Muscle of leg (tissue), 11 donors: ENCODE results near the gene DNAH10. TPM values are rescaled to one million over a fixed set of nuclear protein-coding genes. Genes with fewer than 3 reads are reported as not detected.

Source experiments
- DNase-seq: peaks from one replicate; pipeline ENCODE4 v3.0.0; 2013
- H3K27ac ChIP-seq: one replicate; pipeline ENCODE4 v1.5.1; 2013; ENCODE audit warnings: mild to moderate bottlenecking, low read length, control low read depth
- H3K27me3 ChIP-seq: one replicate; pipeline ENCODE4 v1.6.1; 2013; ENCODE audit warnings: low read length; ENCODE audit not compliant: control insufficient read depth, insufficient read depth
- H3K36me3 ChIP-seq: one replicate; pipeline ENCODE4 v1.6.1; 2013; ENCODE audit warnings: low read length; ENCODE audit not compliant: control insufficient read depth, insufficient read depth
- H3K4me1 ChIP-seq: one replicate; pipeline ENCODE4 v1.6.1; 2013; ENCODE audit warnings: low read length; ENCODE audit not compliant: control insufficient read depth, insufficient read depth
- H3K4me3 ChIP-seq: one replicate; pipeline ENCODE4 v1.5.1; 2013; ENCODE audit warnings: low read length, control low read depth
- H3K9me3 ChIP-seq: replicated peaks from 2 replicates; pipeline ENCODE4 v1.6.1; 2013; ENCODE audit warnings: low read depth, low read length; ENCODE audit not compliant: control insufficient read depth
- WGBS: methylation state at CpG from one replicate; pipeline ENCODE4 v1.1.5; 2013; ENCODE audit warnings: missing lambda C conversion rate; ENCODE audit not compliant: insufficient coverage; 5-methylcytosine and 5-hydroxymethylcytosine counted together
- polyA plus RNA-seq, 8 donors: library from polyadenylated mRNA; unstranded; fragments of 120-200 nt; gene quantifications; one replicate each; pipeline versions ENCODE4 v1.2.1 to v1.2.3, GENCODE V29; 2013; ENCODE audit warnings: inconsistent platforms in 1 of 8, low replicate concordance in 1 of 8; ENCODE audit not compliant: insufficient read length in 8 of 8, insufficient read depth in 1 of 8
- total RNA-seq: library from RNA; stranded (reverse); fragments of 120-200 nt; gene quantifications from one replicate; pipeline ENCODE4 v1.2.4, GENCODE V29; 2013

Gene DNAH10
- total and polyA plus RNA-seq, 9 donors = 1.2 to 8.6 (median 1.7) TPM

- Histone ChIP-seq H3K27me3 (no peaks in the 10 kb centered on the region), H3K27ac (peak overlapping the region; percentile 79), H3K4me3 (peak overlapping the region; percentile 65), H3K9me3 (no peaks in the 10 kb centered on the region), H3K36me3 (peaks cover 10% of the 10 kb centered on the region), H3K4me1 (peaks cover 9% of the 10 kb centered on the region)
- under 1% methylated on average over 51 of the region's 55 CpGs for WGBS
- peak; percentile 45 for DNase-seq
These were observed 209.8 kb downstream of the DNAH10 start for GRCh38 chr12:123971770-123972456.

GRCh38 chr12:123972457-123973401, 210.6 kb downstream of the DNAH10 start, which contains the start of the genes CCDC92 and ZNF664:
TSS of gene CCDC92 (minus strand) at chr12:123972831. CDS start at chr12:123944305, 28,526 bp downstream.
TSS of gene ZNF664 (plus strand) at chr12:123973215. CDS start at chr12:124012145, 38,930 bp downstream.
- H3K9me3 ChIP-seq = no peaks in the 10 kb centered on the region
- H3K27ac ChIP-seq = peak within 1 kb of the TSS; percentile 79
- H3K36me3 ChIP-seq = peaks cover 13% of the 10 kb centered on the region
- no peaks in the 10 kb centered on the region for H3K27me3 ChIP-seq
- H3K4me3 ChIP-seq = peak within 1 kb of the TSS; percentile 65
- peaks cover 9% of the 10 kb centered on the region for H3K4me1 ChIP-seq
- DNase-seq = peak; percentile 97
- under 1% methylated on average over 100 of the region's 138 CpGs for WGBS

- WGBS = 1% methylated on average over 66 of the region's 69 CpGs
- H3K4me3 ChIP-seq = peak overlapping the region; percentile 58
- H3K27me3 ChIP-seq = no peaks in the 10 kb centered on the region
- peaks cover 13% of the 10 kb centered on the region for H3K36me3 ChIP-seq
- no peaks in the 10 kb centered on the region for H3K9me3 ChIP-seq
- DNase-seq = peak; percentile 51
- no peak overlapping the region for H3K27ac ChIP-seq
- H3K4me1 ChIP-seq = peaks cover 9% of the 10 kb centered on the region
These were observed 211.6 kb downstream of the DNAH10 start for GRCh38 chr12:123973552-123974341.

GRCh38 chr12:123976227-123976826, 214.2 kb downstream of the DNAH10 start:
- Histone ChIP-seq H3K4me1 (peaks cover 9% of the 10 kb centered on the region), H3K4me3 (no peak overlapping the region), H3K9me3 (no peaks in the 10 kb centered on the region), H3K36me3 (peaks cover 16% of the 10 kb centered on the region), H3K27me3 (no peaks in the 10 kb centered on the region), H3K27ac (no peak overlapping the region)
- 85% methylated on average over 5 of the region's 7 CpGs for WGBS
- no peak for DNase-seq

GRCh38 chr12:123979566-123979965, 217.5 kb downstream of the DNAH10 start:
- no peak for DNase-seq
- peaks cover 21% of the 10 kb centered on the region for H3K36me3 ChIP-seq
- H3K27me3 ChIP-seq = no peaks in the 10 kb centered on the region
- 100% methylated on average over 1 of the region's 6 CpGs for WGBS
- no peaks in the 10 kb centered on the region for H3K9me3 ChIP-seq
- no peak overlapping the region for H3K27ac ChIP-seq
- no peaks in the 10 kb centered on the region for H3K4me1 ChIP-seq
- no peak overlapping the region for H3K4me3 ChIP-seq

GRCh38 chr12:123982269-123982668, 220.2 kb downstream of the DNAH10 start:
- H3K27ac ChIP-seq = no peak overlapping the region
- H3K9me3 ChIP-seq = no peaks in the 10 kb centered on the region
- peaks cover 6% of the 10 kb centered on the region for H3K4me1 ChIP-seq
- no peaks in the 10 kb centered on the region for H3K27me3 ChIP-seq
- H3K4me3 ChIP-seq = no peak overlapping the region
- 87% methylated on average over 6 of the region's 7 CpGs for WGBS
- DNase-seq = no peak
- peaks cover 10% of the 10 kb centered on the region for H3K36me3 ChIP-seq

GRCh38 chr12:123983822-123984485, 221.9 kb downstream of the DNAH10 start:
- no peak overlapping the region for H3K27ac ChIP-seq
- H3K36me3 ChIP-seq = peaks cover 20% of the 10 kb centered on the region
- H3K27me3 ChIP-seq = no peaks in the 10 kb centered on the region
- no peaks in the 10 kb centered on the region for H3K9me3 ChIP-seq
- 67% methylated on average over 7 of the region's 7 CpGs for WGBS
- peaks cover 6% of the 10 kb centered on the region for H3K4me1 ChIP-seq
- DNase-seq = peak; percentile 61
- H3K4me3 ChIP-seq = no peak overlapping the region

GRCh38 chr12:123984903-123985302, 222.8 kb downstream of the DNAH10 start:
- Histone ChIP-seq H3K36me3 (peaks cover 24% of the 10 kb centered on the region), H3K9me3 (no peaks in the 10 kb centered on the region), H3K4me3 (no peak overlapping the region), H3K27ac (no peak overlapping the region), H3K4me1 (peaks cover 6% of the 10 kb centered on the region), H3K27me3 (no peaks in the 10 kb centered on the region)
- 95% methylated on average over 3 of the region's 4 CpGs for WGBS
- DNase-seq = no peak
